Sigmoid colon (tissue), 7 donors: ENCODE data around the gene PRRG4. TPM values are rescaled to one million over a fixed set of nuclear protein-coding genes. Genes with fewer than 3 reads are reported as not detected.
A peak's percentile ranks its signal among the peaks of the same experiment; 100 is the strongest.

ENCODE experiments used
- DNase-seq: peaks from one replicate; pipeline ENCODE4 v3.0.0-alpha.2; 2019
- H3K27ac ChIP-seq, 4 donors: fragments of 200-600 bp; sonication (generic); one replicate each; pipeline ENCODE4 v1.5.1; 2016 to 2019; ENCODE audit warnings: mild to moderate bottlenecking in 1 of 4
- H3K27me3 ChIP-seq, 3 donors: fragments of 200-600 bp; sonication (generic); one replicate each; pipeline ENCODE4 v1.5.1; 2019; ENCODE audit warnings: mild to moderate bottlenecking in 1 of 3
- H3K36me3 ChIP-seq, 4 donors: fragments of 200-600 bp; sonication (generic); one replicate each; pipeline ENCODE4 v1.5.1; 2016 to 2019
- H3K4me1 ChIP-seq, 4 donors: fragments of 200-600 bp; sonication (generic); one replicate each; pipeline ENCODE4 v1.5.1; 2017 to 2019
- H3K4me3 ChIP-seq, 4 donors: fragments of 200-600 bp; sonication (generic); one replicate each; pipeline ENCODE4 v1.5.1; 2017 to 2019; ENCODE audit warnings: mild to moderate bottlenecking in 2 of 4, moderate library complexity in 1 of 4
- H3K9me3 ChIP-seq, 4 donors: fragments of 200-600 bp in 3 of 4; sonication (generic) in 3 of 4; one replicate each; pipeline versions ENCODE4 v1.5.1 to v1.6.1; 2013 to 2019
- CTCF ChIP-seq, 4 experiments: fragments of 450-650 bp in 3 of 4; fragments of 200-600 bp in 1 of 4; IDR thresholded peaks; one replicate each; pipeline ENCODE4 v1.5.1; 2016 to 2019; ENCODE audit warnings: antibody characterized with exemption in 4 of 4, mild to moderate bottlenecking in 3 of 4, moderate library complexity in 2 of 4
- EP300 ChIP-seq, 4 donors: sonication (generic); formaldehyde crosslinking; IDR thresholded peaks; one replicate each; pipeline ENCODE4 v1.6.1; 2017; ENCODE audit warnings: antibody characterized with exemption in 4 of 4
- POLR2A ChIP-seq, 2 donors: fragments of 450-650 bp; IDR thresholded peaks; one replicate each; pipeline ENCODE4 v1.6.1; 2016; ENCODE audit warnings: antibody characterized with exemption in 2 of 2, mild to moderate bottlenecking in 2 of 2, moderate library complexity in 2 of 2
- POLR2AphosphoS5 ChIP-seq, 4 donors: sonication (generic); formaldehyde crosslinking; IDR thresholded peaks; one replicate each; pipeline ENCODE4 v1.6.1; 2017; ENCODE audit warnings: antibody characterized with exemption in 4 of 4
- WGBS, 2 donors: extraction: QIAGEN DNeasy Blood & Tissue Kit; methylation state at CpG; one replicate each; pipeline ENCODE4 v1.1.7; 2013; 5-methylcytosine and 5-hydroxymethylcytosine counted together
- intact Hi-C: fragments of 100-400 bp; cut with DNase I; formaldehyde crosslinking; loops from one replicate; pipeline ENCODE4 v1.15.1; 2023
- polyA plus RNA-seq, 3 donors: library from polyadenylated mRNA; stranded (reverse); fragments of 200-250 nt; gene quantifications; one replicate each; pipeline ENCODE4 v1.2.3, GENCODE V29; 2013
- total RNA-seq, 4 donors: library from RNA; depleted of rRNA; stranded (reverse); fragments of >200 nt; gene quantifications; one replicate each; pipeline ENCODE4 v1.1.0, GENCODE V29; 2016
- donor health status: healthy with polysubstance abuse.
- donor health status: Bipolar disorder and iron deficiency.
- donor health status: healthy.

Gene PRRG4
- total and polyA plus RNA-seq, 7 donors: 1.6 to 6.2 (median 2.1) TPM

GRCh38 chr11:32796425-32796824 is 33.3 kb upstream of the PRRG4 start:
- intact Hi-C loops: no loop called here

GRCh38 chr11:32809313-32809712 is 20.4 kb upstream of the PRRG4 start:
- no peak overlapping the region for H3K27ac ChIP-seq
- WGBS, 2 donors: 23 to 27% methylated on average over 3 of the region's 3 CpGs

More at GRCh38 chr11:32796425-32796824, 33.3 kb upstream of the PRRG4 start:
- no peaks in the 10 kb centered on the region for H3K36me3 ChIP-seq
- H3K9me3 ChIP-seq: no peaks in the 10 kb centered on the region
- H3K4me1 ChIP-seq: peaks cover 0 to 4% (median 2%) of the 10 kb centered on the region in 4 donors
- TF ChIP-seq EP300 (IDR thresholded peaks at IDR 0.05) (no peak), POLR2AphosphoS5 (IDR thresholded peaks at IDR 0.05) (no peak), CTCF (IDR thresholded peaks at IDR 0.05) (no peak), POLR2A (IDR thresholded peaks at IDR 0.05) (no peak)
- no peaks in the 10 kb centered on the region for H3K27me3 ChIP-seq
- no peak overlapping the region for H3K27ac ChIP-seq
- DNase-seq: no peak
- no peak overlapping the region for H3K4me3 ChIP-seq
- 84 to 90% methylated on average over 3 of the region's 3 CpGs for WGBS, 2 donors

GRCh38 chr11:32817181-32817851 is 12.4 kb upstream of the PRRG4 start:
- Histone ChIP-seq H3K9me3 (no peaks in the 10 kb centered on the region), H3K27me3 (no peaks in the 10 kb centered on the region), H3K36me3 (no peaks in the 10 kb centered on the region), H3K4me1 (no peaks in the 10 kb centered on the region), H3K27ac (no peak overlapping the region), H3K4me3 (no peak overlapping the region)
- no peak for DNase-seq
- TF ChIP-seq POLR2A (IDR thresholded peaks at IDR 0.05): no peak
- no peak for TF ChIP-seq EP300 (IDR thresholded peaks at IDR 0.05)
- TF ChIP-seq CTCF (IDR thresholded peaks at IDR 0.05): no peak
- no peak for TF ChIP-seq POLR2AphosphoS5 (IDR thresholded peaks at IDR 0.05)
- WGBS, 2 donors: 85 to 89% methylated on average over 4 of the region's 4 CpGs
- intact Hi-C loops: no loop called here

More at GRCh38 chr11:32809313-32809712, 20.4 kb upstream of the PRRG4 start:
- H3K36me3 ChIP-seq: no peaks in the 10 kb centered on the region
- no peaks in the 10 kb centered on the region for H3K9me3 ChIP-seq
- intact Hi-C loops: loop anchor here (5.0 kb wide), 1 partner anchor 258 kb away; no protein-coding TSS in a partner anchor
- TF ChIP-seq POLR2A (IDR thresholded peaks at IDR 0.05) (no peak), EP300 (IDR thresholded peaks at IDR 0.05) (no peak), POLR2AphosphoS5 (IDR thresholded peaks at IDR 0.05) (no peak), CTCF (IDR thresholded peaks at IDR 0.05) (peak in 2 of 4 experiments; percentile 38 to 51)
- H3K27me3 ChIP-seq: no peaks in the 10 kb centered on the region
- no peak overlapping the region for H3K4me3 ChIP-seq
- DNase-seq: peak; percentile 70
- H3K4me1 ChIP-seq: no peaks in the 10 kb centered on the region

- H3K9me3 ChIP-seq: no peaks in the 10 kb centered on the region
- H3K4me1 ChIP-seq: no peaks in the 10 kb centered on the region
- TF ChIP-seq POLR2A (IDR thresholded peaks at IDR 0.05) (no peak), POLR2AphosphoS5 (IDR thresholded peaks at IDR 0.05) (no peak), EP300 (IDR thresholded peaks at IDR 0.05) (no peak), CTCF (IDR thresholded peaks at IDR 0.05) (no peak)
- DNase-seq: no peak
- H3K27me3 ChIP-seq: no peaks in the 10 kb centered on the region
- WGBS, 2 donors: 64 to 86% methylated on average over 3 of the region's 3 CpGs
- intact Hi-C loops: no loop called here
- H3K4me3 ChIP-seq: no peak overlapping the region
- no peaks in the 10 kb centered on the region for H3K36me3 ChIP-seq
- no peak overlapping the region for H3K27ac ChIP-seq
Measured at GRCh38 chr11:32817852-32818183, 11.9 kb upstream of the PRRG4 start.

GRCh38 chr11:32819187-32819586 is 10.5 kb upstream of the PRRG4 start:
- Histone ChIP-seq H3K36me3 (no peaks in the 10 kb centered on the region), H3K9me3 (no peaks in the 10 kb centered on the region), H3K27ac (no peak overlapping the region), H3K4me3 (no peak overlapping the region), H3K27me3 (no peaks in the 10 kb centered on the region), H3K4me1 (no peaks in the 10 kb centered on the region)
- WGBS, 2 donors: 86 to 90% methylated on average over 2 of the region's 2 CpGs
- DNase-seq: no peak
- intact Hi-C loops: no loop called here
- TF ChIP-seq POLR2AphosphoS5 (IDR thresholded peaks at IDR 0.05): no peak
- TF ChIP-seq POLR2A (IDR thresholded peaks at IDR 0.05): no peak
- TF ChIP-seq CTCF (IDR thresholded peaks at IDR 0.05): no peak
- no peak for TF ChIP-seq EP300 (IDR thresholded peaks at IDR 0.05)
